Activated CD4-positive, alpha-beta T cell treated with anti-CD3 and anti-CD28 coated beads, Interleukin-2, amount 50 U/mL, for 16 hours (primary cell): ENCODE results near the gene S100A1.
"Not testable (repeated sequence)": the region's sequence is repeated elsewhere in the genome, so short reads cannot be mapped to it uniquely, and the experiment has no call there.

Experiments
- DNase-seq: peaks from one replicate; pipeline ENCODE4 v3.0.0-alpha.2; 2020

S100A1 gene

DNA sequence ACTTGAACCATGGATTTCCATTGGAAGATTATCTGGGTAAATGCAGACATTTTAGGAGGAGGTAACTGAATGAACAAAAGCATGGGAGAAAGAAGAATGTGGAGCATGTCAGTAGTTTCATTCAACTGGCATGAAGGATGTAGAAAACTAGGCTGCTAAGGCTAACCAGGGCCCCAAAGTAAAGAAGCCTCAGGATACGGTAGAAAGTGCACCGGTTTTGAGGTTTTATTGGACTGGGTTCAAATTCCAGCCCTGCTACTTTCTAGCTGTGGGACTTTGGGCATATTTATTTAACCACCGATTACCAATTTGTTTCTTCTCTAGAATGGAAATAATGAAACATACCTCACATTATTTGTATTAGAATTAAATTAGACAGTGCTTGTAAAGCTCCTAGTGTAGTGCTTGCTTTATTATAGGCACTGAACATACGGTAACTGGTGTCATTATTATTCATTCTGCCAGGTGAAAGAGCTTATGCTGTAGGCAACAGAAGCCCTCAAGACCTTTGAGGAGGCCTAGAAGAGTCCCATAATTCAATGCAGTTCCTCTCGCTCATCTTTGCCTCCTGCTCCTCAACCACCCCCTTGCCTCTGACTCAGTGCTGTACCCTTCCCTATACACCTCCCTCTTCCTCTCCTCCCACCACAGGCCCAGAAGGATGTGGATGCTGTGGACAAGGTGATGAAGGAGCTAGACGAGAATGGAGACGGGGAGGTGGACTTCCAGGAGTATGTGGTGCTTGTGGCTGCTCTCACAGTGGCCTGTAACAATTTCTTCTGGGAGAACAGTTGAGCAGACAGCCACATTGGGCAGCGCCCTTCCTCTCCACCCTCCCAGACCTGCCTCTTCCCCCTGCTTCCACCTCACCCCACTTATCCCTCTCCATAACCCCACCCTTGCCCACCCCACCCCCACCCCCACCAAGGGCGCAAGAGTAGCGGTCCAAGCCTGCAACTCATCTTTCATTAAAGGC lies 3.1 kb downstream of the S100A1 start:
- DNase-seq = peak; percentile 15

DNA sequence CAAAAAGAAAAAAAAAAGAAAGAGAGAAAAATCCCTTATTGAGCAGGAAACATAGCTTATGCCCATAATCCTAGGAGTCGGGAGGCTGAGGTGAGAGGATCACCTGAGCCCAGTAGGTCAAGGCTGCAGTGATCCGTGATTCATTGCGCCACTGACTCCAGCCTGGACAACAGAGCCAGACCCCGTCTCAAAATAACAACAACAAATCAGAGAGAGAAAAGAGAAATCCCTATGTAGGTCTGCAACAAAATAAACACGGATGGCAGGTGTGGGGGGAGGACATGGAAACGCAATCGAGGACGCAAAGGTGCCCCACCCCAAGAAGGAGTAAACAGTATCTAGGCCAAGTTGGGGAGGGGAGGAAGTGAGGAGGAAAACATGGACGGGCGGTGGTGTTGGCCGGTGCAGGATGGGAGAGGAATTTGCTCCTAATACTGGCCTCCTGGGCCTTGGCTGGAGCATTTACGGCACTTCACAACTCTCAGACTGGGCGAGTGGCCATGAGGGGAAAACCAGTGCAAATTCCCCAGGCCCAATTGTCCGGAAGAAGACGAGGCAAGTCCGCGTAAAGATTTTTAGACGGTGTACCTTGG lies 5.0 kb downstream of the S100A1 start:
- no peak for DNase-seq

DNA sequence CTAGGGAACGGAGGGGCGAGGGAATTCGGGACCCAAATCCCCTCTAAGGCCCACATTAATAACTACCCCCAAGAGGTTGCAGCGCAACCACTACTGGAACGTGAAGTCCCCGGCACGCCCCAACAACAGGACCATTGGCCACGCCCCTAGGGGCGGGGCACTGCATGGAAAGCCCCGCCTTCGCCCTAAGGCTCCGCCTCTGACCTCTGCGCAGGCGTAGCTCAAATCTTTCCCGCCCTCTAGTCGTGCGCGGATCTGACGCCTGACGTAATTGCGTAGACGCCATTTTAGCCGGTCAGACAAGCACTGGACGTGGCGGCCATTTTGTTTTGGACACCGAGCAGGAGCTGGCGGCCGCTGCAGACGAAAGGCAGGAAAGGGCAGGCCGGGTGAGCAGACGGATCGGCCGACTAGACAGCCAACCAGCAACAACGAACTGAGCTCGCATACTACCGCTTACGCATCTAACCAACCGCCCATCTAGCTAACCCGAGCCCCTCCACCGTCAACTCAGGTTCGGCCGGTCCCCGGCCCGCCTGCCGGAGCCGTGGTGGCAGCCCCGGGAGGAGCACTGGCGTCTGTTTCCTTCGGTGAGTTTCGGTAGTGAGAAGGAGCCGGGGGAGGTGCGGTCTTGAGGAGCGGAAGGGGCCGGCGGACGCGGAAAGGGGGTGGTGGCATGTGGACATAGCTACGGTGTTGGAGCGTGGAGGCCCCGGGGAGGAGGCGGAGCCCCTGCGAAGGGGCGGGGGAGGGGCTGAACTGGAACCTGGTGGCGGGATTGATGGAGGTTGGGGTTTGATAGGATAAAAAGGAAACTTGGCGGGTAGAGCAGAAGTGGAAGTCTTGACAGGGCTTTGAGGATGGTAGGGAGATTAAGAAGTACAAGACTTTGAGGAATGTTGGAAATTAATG lies 5.8 kb downstream of the S100A1 start, which contains the start of gene CHTOP:
CHTOP (plus strand) TSS at position 313 of the 912 bp plus-strand sequence. CDS start 2,523 bp downstream, outside the sequence.
- peak; percentile 99 for DNase-seq

DNA sequence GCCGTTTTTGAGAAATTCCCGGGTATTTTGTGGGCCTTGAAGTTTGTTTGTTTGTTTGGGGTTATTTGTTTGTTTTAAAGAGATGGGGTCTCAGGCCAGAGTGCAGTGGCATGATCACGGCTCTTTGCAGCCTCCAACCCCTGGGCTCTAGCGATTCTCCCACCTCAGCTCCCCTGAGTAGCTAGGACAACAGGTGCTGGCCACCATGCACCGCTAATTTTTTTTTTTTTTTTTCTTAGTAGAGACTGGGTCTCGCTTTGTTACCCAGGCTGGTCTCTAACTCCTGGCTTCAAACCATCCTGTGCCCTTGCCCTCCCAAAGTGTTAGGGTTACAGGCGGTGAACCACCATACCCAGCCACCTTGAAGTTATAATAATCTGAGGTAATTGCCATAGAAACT lies 7.6 kb downstream of the S100A1 start:
- DNase-seq = no peak

DNA sequence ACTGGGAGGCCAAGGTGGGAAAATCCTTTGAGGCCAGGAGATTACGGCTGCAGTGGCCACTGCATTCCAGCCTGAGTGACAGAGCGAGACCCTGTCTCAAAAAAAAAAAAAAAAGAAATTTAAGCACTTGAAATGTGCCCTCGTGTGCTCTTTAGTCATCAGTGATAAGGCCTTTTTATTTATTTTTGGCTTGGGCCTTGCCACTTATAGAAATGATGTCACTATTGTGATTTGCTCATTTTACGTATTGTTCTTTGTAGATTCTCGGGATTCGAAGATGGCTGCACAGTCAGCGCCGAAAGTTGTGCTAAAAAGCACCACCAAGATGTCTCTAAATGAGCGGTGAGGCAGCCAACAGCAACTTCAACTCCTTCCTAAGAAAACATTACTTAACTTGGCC lies 8.1 kb downstream of the S100A1 start:
- no peak for DNase-seq

DNA sequence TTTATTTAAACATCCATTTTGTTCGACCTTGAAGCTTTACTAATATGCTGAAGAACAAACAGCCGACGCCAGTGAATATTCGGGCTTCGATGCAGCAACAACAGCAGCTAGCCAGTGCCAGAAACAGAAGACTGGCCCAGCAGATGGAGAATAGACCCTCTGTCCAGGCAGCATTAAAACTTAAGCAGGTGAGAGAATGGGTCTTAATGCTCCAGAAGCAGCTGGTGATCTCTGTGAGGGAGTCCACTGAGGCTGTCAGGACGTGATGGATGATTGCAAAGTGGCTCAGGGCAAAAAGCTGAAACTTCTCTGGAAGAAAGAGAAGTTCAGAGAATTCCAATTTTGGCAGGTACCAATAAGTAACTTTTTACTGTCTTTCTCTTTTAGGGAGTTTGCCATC lies 10.0 kb downstream of the S100A1 start:
- DNase-seq = no peak

DNA sequence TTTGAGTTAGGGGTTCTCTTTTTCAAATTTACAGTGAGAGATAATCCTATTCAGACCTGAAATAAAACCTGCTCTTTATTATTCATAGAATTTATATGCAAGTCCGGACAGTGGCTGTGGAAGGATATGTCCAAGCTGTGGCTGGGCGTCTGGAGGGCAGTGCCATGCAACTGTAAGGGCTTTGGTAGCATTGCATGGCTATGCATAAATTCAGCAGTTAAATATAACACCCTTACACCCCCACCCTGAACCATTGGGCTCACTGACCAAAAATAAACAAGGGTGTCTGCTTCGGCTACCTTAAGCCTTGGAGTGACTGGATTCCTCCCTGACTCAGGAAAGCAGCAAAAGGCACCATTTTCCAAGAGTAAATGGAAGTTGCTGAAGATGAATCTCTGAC lies 11.0 kb downstream of the S100A1 start:
- DNase-seq = no peak

DNA sequence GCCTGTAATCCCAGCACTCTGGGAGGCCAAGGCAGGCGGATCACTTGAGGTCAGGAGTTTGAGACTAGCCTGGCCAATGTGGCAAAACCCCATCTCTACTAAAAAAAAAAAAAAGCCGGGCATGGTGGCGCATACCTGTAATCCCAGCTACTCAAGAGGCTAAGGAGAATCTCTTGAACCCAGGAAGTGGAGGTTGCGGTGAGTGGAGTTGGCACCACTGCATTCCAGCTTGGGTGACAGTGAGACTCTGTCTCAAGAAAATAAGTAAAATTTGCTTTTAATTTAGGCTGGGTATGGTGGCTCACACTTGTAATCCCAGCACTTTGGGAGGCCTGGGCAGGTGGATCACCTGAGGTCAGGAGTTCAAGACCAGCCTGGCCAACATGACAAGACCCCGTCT lies 12.0 kb downstream of the S100A1 start:
- DNase-seq = not testable (repeated sequence)

DNA sequence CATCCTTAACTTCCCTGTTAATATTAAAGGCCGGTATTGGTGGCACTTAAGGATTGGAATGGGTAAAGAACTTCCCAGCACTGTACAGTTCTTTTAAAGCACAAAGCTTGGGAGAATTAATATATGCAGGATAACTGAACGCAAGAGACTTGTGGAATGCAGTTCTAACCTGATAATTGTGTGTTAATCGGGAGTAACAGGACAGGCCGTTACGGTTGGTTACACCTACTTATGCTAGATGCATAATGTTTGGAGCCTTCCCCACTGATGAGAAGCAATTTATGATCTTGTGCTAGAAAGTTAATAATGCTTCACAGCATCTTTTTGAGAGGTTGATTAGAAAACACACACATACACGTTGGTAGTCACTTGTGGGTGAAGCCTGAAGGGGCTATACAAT lies 12.6 kb downstream of the S100A1 start:
- DNase-seq = no peak

DNA sequence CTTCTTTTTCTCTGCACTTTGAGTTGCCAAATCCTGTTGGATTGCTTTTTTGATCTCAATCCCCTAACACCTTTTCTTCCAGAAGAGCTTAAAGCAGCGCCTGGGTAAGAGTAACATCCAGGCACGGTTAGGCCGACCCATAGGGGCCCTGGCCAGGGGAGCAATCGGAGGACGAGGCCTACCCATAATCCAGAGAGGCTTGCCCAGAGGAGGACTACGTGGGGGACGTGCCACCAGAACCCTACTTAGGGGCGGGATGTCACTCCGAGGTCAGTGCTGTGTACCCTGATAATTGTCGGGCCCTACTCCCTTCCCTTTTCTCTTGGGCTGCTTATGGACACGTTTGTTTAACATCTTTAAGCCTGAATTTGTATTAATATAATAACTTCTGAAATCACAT lies 13.9 kb downstream of the S100A1 start:
- no peak for DNase-seq

DNA sequence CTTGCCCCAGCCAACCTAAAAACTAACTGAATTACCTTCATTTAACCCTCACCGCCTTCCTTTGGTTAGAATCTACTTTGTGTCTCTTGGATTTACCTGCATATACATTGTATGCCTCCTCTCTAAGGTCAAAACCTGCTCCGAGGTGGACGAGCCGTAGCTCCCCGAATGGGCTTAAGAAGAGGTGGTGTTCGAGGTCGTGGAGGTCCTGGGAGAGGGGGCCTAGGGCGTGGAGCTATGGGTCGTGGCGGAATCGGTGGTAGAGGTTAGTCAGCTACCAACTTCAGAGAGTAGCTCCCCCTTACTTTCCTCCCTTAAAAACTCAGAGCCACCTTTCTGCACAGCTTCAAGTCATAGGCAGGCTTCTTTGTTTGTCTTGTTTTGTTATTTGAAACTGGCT lies 14.9 kb downstream of the S100A1 start:
- DNase-seq = no peak

DNA sequence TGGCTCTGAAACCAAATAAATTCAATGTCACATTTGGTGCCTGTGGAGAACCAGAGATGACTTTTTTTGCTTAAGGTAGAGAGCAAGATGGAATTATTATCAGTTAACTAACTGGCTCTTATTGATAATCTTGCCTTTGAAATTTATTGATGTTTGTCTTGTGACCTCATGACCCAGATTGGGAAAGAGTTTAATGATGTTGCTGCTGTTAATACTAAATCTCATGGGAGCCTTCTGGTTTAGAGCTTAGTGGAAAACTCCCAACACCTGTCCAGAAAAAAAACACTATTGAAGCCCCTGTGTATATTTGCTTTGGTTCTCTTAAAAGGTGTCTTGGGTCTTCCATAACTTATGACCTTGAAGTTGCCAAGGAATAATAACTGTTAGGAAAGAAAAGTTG lies 15.6 kb downstream of the S100A1 start:
- DNase-seq = no peak

DNA sequence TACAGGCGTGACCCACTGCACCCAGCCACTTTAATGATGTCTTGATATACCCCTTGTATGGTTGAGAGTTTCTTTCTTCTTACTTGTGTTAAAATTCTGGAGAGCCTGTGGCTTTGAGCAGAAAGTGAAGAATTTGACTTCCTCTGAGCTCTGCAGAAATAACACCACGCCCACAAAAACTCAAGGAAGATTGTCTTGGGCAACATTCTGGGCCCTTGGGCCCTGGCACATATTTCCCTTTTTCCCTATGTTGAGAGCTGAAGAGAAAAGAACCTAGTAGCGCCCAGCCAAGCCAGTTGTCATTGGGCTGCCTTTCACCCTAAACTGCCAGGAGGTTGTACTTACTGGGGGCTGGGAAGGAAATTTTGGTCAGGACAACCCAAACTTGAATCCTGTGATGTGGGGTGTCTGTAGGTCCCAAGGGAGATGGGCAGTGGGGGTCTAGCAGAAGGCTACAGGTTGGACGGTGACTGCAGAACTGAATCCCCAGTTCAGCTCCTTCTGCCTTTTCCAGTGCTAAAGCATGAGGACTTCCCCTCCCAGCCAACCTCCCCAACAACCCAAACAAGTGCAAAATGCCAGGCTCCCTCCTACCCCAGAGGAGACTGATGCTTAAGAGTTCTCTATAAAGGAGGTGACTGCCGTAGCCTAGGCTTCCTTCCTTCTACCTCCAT lies 18.6 kb downstream of the S100A1 start:
- no peak for DNase-seq

DNA sequence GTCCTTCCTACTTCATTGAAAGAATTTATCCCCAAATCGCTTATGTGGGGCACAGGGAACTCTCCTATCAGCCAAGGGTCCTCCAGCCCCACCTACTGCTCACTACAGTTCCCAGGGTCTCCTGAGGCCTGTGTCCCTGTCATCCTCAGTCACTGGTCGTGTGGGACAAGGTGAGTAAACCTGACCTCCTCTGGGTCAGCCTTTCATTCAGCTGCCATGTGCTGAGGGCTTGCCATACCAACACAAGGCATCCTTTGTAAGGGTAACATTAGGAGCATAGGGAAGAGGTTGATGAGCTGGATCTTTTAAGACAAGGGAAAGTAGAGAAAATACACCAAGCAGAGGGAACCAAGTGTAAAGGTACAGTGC lies 19.1 kb downstream of the S100A1 start:
- DNase-seq = no peak

DNA sequence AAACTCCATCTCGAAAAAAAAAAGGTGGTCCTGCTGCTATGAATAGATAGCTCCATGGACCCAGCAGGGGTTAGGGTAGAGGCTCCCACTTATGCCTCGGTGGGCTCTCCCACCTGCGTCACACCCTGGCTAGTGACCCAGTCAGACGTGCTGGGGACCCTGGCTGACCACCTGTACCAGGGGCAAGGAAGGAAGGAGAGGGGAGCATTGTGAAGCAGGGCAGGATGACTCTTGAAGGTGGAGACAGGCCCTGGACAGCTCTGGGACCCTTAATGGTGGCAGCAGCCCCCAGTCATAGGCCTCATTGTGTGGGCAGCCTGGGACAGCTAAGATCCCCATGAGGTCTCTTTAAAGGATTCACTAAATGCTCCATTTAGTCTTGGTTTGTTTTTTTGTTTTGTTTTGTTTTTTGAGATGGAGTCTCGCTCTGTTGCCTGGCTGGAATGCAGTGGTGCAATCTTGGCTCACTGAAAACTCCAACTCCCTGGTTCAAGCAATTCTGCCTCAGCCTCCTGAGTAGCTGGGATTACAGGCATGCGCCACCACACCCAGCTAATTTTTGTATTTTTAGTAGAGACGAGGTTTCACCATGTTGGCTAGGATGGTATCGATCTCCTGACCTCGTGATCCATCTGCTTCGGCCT lies 19.9 kb downstream of the S100A1 start:
- DNase-seq = no peak

DNA sequence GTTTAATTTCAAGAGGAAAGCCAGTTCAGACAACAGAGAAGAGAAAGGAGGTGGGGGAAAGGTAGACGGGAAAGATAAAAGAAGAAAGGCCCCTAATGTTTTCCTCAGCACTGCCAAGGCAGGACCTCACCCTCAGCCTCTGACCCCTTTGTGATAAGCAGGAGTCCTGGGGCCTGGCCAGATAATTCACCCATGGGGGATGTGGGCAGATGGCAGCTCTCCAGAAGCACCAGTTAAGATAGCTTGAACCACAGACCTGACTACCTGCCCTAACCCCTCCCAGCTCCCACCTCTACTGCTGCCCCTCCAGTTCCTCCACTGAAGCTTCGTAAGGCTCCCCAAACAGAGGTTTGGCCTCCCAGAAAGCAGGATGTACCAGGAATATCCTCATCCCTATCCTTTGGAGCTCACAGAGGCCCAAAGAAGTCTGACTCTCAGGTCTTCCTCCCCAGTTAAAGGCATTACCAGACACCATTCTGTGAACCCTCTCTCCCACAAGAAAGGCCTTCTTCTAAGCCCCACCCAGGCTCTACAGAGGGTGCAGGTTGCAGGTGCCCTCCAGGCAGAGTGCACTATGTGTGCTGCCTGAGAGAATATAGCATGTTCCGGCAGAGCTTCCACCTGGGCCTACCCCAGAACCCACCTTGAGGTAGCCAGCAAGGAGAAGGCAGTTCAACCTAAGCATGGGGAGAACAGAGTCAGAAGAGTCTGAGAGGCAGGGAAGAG lies 21.1 kb downstream of the S100A1 start:
- DNase-seq = no peak

DNA sequence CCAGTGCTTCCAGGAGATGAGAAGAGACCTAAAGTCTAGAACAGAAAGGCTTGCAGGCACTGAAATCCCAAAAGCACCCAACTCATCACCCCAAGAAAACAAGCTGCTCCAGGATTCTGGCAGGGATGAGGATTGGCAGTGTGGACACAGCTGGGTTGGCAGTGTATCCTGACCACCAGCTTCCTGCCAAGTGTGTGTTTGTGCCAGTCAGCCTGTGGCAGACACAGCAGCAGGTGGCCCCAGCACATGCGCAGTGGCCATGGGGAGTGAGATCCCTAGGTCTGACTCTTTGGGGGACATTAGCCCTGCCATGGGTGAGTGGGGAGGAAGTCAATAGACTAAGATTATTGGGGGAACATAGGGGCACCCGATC lies 21.6 kb downstream of the S100A1 start:
- DNase-seq = no peak

DNA sequence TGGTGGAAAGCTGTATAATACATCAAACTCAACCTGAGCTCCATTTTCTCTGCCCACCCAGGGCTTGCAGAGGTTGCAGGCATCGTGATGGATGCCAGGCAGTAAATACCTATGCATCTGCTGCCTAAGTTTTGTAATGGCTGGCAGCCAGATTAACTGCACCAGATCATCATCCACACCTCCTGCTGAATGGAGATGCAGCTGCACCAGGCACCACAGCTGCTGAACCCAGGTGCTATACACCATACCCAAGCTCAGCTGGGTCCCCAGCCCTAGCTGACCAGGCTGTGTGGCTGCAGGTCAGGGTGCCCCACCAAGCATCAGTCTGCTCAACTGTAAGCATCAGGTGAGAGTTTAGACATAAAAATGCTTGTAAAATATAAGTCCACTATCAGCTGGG lies 23.5 kb downstream of the S100A1 start:
- no peak for DNase-seq

DNA sequence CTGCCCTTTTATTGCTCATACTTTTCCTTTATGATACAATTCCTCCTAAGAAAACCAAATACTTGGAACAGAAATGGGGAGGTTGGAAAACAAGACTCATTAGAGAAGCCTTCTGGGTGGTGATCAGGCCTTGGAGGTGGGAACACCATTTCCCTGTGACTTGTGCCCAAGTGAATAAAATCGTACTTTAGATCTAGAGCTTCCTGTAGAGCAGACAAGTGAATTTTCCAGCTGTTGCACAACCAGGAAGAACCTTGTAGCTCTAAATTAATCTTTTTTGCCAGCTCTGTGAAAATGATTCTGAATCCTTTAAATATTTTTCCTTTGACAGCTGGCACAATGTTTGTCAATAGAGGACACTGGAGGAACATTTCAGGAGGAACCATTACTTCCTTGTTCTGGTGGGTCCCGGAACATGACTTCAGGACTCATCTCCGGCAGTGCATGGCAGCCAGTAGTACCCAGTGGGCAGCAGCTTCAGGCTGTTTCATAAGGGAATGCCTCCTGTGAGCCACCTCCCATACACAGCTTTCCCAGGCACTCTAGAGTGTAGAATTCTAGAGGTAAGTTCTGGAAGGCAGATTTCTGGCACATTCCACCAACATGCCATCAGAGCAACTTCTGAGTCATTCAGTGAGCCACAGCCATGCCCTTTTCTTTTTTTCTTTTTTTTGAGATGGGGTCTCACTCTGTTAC lies 24.7 kb downstream of the S100A1 start:
- DNase-seq = no peak

DNA sequence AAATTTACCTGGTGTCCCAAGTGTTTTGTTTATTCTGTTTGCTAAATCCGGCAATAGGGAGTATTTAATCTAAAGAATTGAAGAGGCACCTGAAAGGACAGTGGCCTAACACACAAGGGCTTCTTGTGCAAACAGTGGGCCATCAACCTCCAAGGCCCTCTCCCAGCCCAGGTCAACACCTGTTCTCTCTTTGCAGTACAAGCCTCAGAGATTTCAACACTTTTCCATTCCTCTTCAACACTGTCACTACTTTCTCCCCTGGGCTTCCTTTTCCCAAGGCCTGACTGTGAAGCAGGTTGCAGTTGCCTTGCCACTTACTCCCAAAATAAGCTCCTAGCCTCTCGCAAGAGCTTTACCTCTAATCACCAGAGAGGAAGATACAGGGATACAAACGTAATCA lies 27.1 kb downstream of the S100A1 start:
- DNase-seq = no peak
